Measurements from ENCODE around the gene SLC25A6.
"Not testable (repeated sequence)": the region's sequence is repeated elsewhere in the genome, so short reads cannot be mapped to it uniquely, and the experiment has no call there.

SLC25A6 gene

GRCh38 chrX:1389181-1389992 is 2.5 kb downstream of the SLC25A6 start:
- DNase-seq, result no peak

GRCh38 chrX:1388651-1389050 is 3.3 kb downstream of the SLC25A6 start:
- DNase-seq, result no peak

- DNase-seq, result no peak
These were observed 4.7 kb downstream of the SLC25A6 start for GRCh38 chrX:1387141-1387776.

- DNase-seq, result no peak
These were observed 5.4 kb downstream of the SLC25A6 start for GRCh38 chrX:1386338-1387127.

- DNase-seq, result no peak
These were observed 6.4 kb downstream of the SLC25A6 start for GRCh38 chrX:1385253-1386223.

- no peak for DNase-seq
These were observed 7.2 kb downstream of the SLC25A6 start for GRCh38 chrX:1384658-1385252.

- no peak for DNase-seq
These were observed 11.2 kb downstream of the SLC25A6 start for GRCh38 chrX:1380672-1381233.

GRCh38 chrX:1378306-1378759 is 13.6 kb downstream of the SLC25A6 start:
- DNase-seq, result no peak

- DNase-seq, result no peak
These were observed 23.6 kb downstream of the SLC25A6 start for GRCh38 chrX:1368385-1368698.

GRCh38 chrX:1366363-1366762 is 25.6 kb downstream of the SLC25A6 start:
- DNase-seq, result not testable (repeated sequence)

GRCh38 chrX:1361910-1362309 is 30.0 kb downstream of the SLC25A6 start:
- no peak for DNase-seq

GRCh38 chrX:1361275-1361674 is 30.6 kb downstream of the SLC25A6 start:
- DNase-seq, result no peak

- no peak for DNase-seq
These were observed 31.7 kb downstream of the SLC25A6 start for GRCh38 chrX:1360171-1360570.

- DNase-seq, result no peak
These were observed 32.4 kb downstream of the SLC25A6 start for GRCh38 chrX:1359477-1359873.

GRCh38 chrX:1358793-1359476 is 33.0 kb downstream of the SLC25A6 start:
- no peak for DNase-seq

GRCh38 chrX:1357993-1358392 is 33.9 kb downstream of the SLC25A6 start:
- DNase-seq, result no peak

GRCh38 chrX:1355131-1356046 is 36.5 kb downstream of the SLC25A6 start:
- DNase-seq, result no peak

GRCh38 chrX:1354036-1355019 is 37.6 kb downstream of the SLC25A6 start:
- DNase-seq, result no peak
